Activated B cell treated with CpG ODN at 0.5 μM for 24 hours (primary cell): ENCODE measurements around the gene ASTN2. TPM values are rescaled to one million over a fixed set of nuclear protein-coding genes. Genes with fewer than 3 reads are reported as not detected.

Experiments
- ATAC-seq: fragments of 200-7000 bp; cut with Tn5 transposase; one replicate; pipeline ENCODE4 v1.10.0; 2021; ENCODE audit warnings: low read depth, mild to moderate bottlenecking, moderate library complexity
- CTCF ChIA-PET: fragments of 350-600 bp; sonication (Branson Sonifier 250); formaldehyde crosslinking; loops from one replicate; lab custom pipeline; 2021; ENCODE audit warnings: antibody characterized with exemption; lab: Charles Lee
- POLR2A ChIA-PET: fragments of 350-600 bp; sonication (Branson Sonifier 250); formaldehyde crosslinking; loops from one replicate; lab custom pipeline; 2021; ENCODE audit warnings: antibody characterized with exemption; lab: Charles Lee
- DNase-seq: peaks from one replicate; pipeline ENCODE4 v3.0.0; 2022
- H3K27ac Mint-ChIP-seq: one replicate; pipeline ENCODE4 v1.8.0; 2020; ENCODE audit warnings: mixed read lengths
- H3K27me3 Mint-ChIP-seq: one replicate; pipeline ENCODE4 v1.8.0; 2021; ENCODE audit warnings: mixed read lengths
- H3K36me3 Mint-ChIP-seq: one replicate; pipeline ENCODE4 v1.8.0; 2021; ENCODE audit warnings: low read depth, mixed read lengths
- H3K4me1 Mint-ChIP-seq: one replicate; pipeline ENCODE4 v1.8.0; 2021; ENCODE audit warnings: mixed read lengths
- H3K4me3 Mint-ChIP-seq: one replicate; pipeline ENCODE4 v1.8.0; 2020; ENCODE audit warnings: mild to moderate bottlenecking, mixed read lengths
- H3K9me3 Mint-ChIP-seq: one replicate; pipeline ENCODE4 v1.8.0; 2020; ENCODE audit warnings: mixed read lengths
- CTCF ChIP-seq: fragments of 200-600 bp; IDR thresholded peaks from one replicate; pipeline ENCODE4 v1.8.0; 2022; ENCODE audit warnings: antibody characterized with exemption, mild to moderate bottlenecking
- intact Hi-C: fragments of 100-400 bp; cut with micrococcal nuclease; formaldehyde crosslinking; loops from one replicate; pipeline ENCODE4 v1.15.1; 2024
- total RNA-seq: library from RNA; stranded (reverse); gene quantifications from 2 replicates; pipeline ENCODE4 v1.2.3, GENCODE V29; 2022

Gene ASTN2
- total RNA-seq, 1 donor from 2014 or later, result 2.3 TPM

DNA sequence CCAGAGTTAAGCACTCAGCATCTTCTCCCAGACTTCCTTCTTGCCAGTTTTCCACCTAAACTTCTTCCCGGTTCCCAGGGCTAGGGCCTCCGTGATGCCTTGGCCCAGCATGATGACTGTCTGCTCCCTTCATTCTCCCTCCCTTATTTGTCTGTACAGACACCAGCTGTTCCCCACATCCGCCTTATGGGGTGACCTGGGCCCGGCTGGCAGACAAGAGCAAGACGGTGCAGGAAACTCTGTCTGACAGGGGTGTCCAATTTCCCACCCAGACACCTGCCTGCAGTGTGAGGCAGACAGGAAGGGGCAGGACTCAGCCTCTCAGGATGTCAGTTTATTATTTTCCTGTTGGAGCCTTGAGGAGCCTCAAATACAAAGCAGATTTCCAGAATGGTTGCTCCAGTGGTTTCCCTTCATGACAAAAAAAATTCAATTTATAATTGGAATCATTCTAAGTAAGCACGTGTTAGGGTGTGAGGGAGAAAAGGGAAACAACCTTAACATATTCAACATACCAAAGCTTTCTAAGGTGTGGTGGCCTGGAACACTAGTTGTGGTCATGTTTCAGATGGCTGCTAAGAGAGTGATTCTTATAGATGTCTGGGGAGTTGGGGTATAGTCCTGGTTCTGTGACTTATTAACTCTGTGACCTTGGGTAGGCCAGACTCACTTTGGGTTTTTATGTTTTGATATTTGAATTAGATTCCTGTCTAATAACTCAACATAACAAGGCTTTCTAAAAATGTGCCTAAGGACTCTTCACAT lies 1026.7 kb downstream of the ASTN2 start:
- Mint-ChIP-seq H3K27me3 (no peaks in the 10 kb centered on the region), H3K4me1 (no peaks in the 10 kb centered on the region), H3K27ac (no peak overlapping the region), H3K9me3 (no peaks in the 10 kb centered on the region), H3K36me3 (no peaks in the 10 kb centered on the region), H3K4me3 (no peak overlapping the region)
- ATAC-seq (no peak), DNase-seq (no peak)
- CTCF ChIA-PET, result no interaction called here
- no peak for TF ChIP-seq CTCF
- POLR2A ChIA-PET, result no interaction called here
- intact Hi-C loops, result no loop called here

- H3K9me3 Mint-ChIP-seq, result no peaks in the 10 kb centered on the region
- no peaks in the 10 kb centered on the region for H3K27me3 Mint-ChIP-seq
- POLR2A ChIA-PET, result no interaction called here
- H3K27ac Mint-ChIP-seq, result no peak overlapping the region
- no peak overlapping the region for H3K4me3 Mint-ChIP-seq
- intact Hi-C loops, result no loop called here
- H3K4me1 Mint-ChIP-seq, result no peaks in the 10 kb centered on the region
- CTCF ChIA-PET, result no interaction called here
- no peaks in the 10 kb centered on the region for H3K36me3 Mint-ChIP-seq
- DNase-seq (no peak), ATAC-seq (no peak)
- TF ChIP-seq CTCF, result no peak
Observed at GRCh38 chr9:116383936-116384335, 1030.9 kb downstream of the ASTN2 start.

GRCh38 chr9:116383133-116383532 lies 1031.7 kb downstream of the ASTN2 start:
- ATAC-seq, result no peak
- ChIA-PET POLR2A (no interaction called here), CTCF (no interaction called here)
- Mint-ChIP-seq H3K4me1 (no peaks in the 10 kb centered on the region), H3K36me3 (no peaks in the 10 kb centered on the region), H3K4me3 (no peak overlapping the region), H3K9me3 (no peaks in the 10 kb centered on the region), H3K27ac (no peak overlapping the region), H3K27me3 (no peaks in the 10 kb centered on the region)
- no peak for TF ChIP-seq CTCF
- DNase-seq, result no peak
- intact Hi-C loops, result no loop called here

DNA sequence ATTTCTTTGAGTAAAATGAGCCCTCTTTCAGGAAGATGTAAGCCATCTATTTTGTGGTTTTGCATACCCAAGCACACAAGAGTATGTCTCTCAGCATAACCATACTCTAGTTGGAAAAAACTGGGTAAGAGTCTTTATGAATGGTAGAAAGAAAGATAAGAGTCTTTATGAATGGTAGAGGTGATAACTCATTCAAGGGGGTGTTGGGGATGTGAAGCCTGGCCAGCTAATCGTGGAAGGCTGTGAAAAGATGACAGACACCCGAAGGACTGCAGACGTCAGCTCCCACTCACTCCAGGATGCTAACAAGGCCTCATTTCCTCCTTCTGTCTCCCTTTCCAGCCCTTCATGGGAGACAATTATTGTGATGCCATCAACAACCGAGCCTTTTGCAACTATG lies 1032.8 kb downstream of the ASTN2 start:
- no peaks in the 10 kb centered on the region for H3K36me3 Mint-ChIP-seq
- DNase-seq, result no peak
- no peaks in the 10 kb centered on the region for H3K27me3 Mint-ChIP-seq
- no peak overlapping the region for H3K4me3 Mint-ChIP-seq
- CTCF ChIA-PET, result no interaction called here
- intact Hi-C loops, result no loop called here
- POLR2A ChIA-PET, result no interaction called here
- ATAC-seq, result no peak
- H3K27ac Mint-ChIP-seq, result no peak overlapping the region
- no peaks in the 10 kb centered on the region for H3K9me3 Mint-ChIP-seq
- H3K4me1 Mint-ChIP-seq, result no peaks in the 10 kb centered on the region
- no peak for TF ChIP-seq CTCF

- TF ChIP-seq CTCF, result no peak
- CTCF ChIA-PET, result no interaction called here
- intact Hi-C loops, result no loop called here
- POLR2A ChIA-PET, result no interaction called here
- H3K4me3 Mint-ChIP-seq, result no peak overlapping the region
- H3K27me3 Mint-ChIP-seq, result no peaks in the 10 kb centered on the region
- H3K9me3 Mint-ChIP-seq, result no peaks in the 10 kb centered on the region
- DNase-seq, result no peak
- no peak overlapping the region for H3K27ac Mint-ChIP-seq
- H3K4me1 Mint-ChIP-seq, result no peaks in the 10 kb centered on the region
- no peaks in the 10 kb centered on the region for H3K36me3 Mint-ChIP-seq
- no peak for ATAC-seq
Observed at GRCh38 chr9:116381350-116381749, 1033.5 kb downstream of the ASTN2 start.
